H1 (cell line): ENCODE measurements around the gene MARK3.

ENCODE experiments used
- CBX8 ChIP-seq: fragments of 300-800, 300-1000 bp; sonication (generic); IDR thresholded peaks from 2 replicates; pipeline ENCODE4 v1.7.1; 2016; ENCODE audit warnings: low read depth, low read length, borderline replicate concordance
- CTCF ChIP-seq, 3 experiments: IDR thresholded peaks; 1 replicate in 2 of 3; 2 replicates in 1 of 3; pipeline versions ENCODE4 v1.5.1 to v1.6.1; 2011; ENCODE audit warnings: low read length in 3 of 3, mild to moderate bottlenecking in 3 of 3, inconsistent platforms in 2 of 3, low read depth in 1 of 3, moderate library complexity in 1 of 3; ENCODE audit not compliant: insufficient read depth in 1 of 3; ENCODE audit errors: control extremely low read depth in 1 of 3
- E2F6 ChIP-seq: IDR thresholded peaks from 2 replicates; pipeline ENCODE4 v1.6.1; 2012; ENCODE audit warnings: inconsistent platforms
- POLR2A ChIP-seq, 2 experiments: IDR thresholded peaks; 1 replicate in 1 of 2; 2 replicates in 1 of 2; pipeline ENCODE4 v1.6.1; 2011; ENCODE audit warnings: low read depth in 2 of 2, low read length in 2 of 2, mild to moderate bottlenecking in 2 of 2; ENCODE audit errors: control extremely low read depth in 1 of 2
- SRF ChIP-seq: IDR thresholded peaks from 2 replicates; pipeline ENCODE4 v1.6.1; 2011; ENCODE audit warnings: mild to moderate bottlenecking, low read depth, low read length, moderate library complexity
- TAF1 ChIP-seq: IDR thresholded peaks from 2 replicates; pipeline ENCODE4 v1.6.1; 2011; ENCODE audit warnings: mild to moderate bottlenecking, low read depth, low read length
- TF ChIP-seq, protein P1 (sequence below): IDR thresholded peaks from 2 replicates; pipeline ENCODE4 v1.6.1; 2012; ENCODE audit warnings: inconsistent platforms

GRCh38 chr14:103537175-103537990 lies 152.2 kb downstream of the MARK3 start:
- TF ChIP-seq E2F6 (no peak), POLR2A (IDR thresholded peaks at IDR 0.05; ENCODE audit: control extremely low read depth in 1 of 2, low read depth in 2 of 2, low read length in 2 of 2) (no peak), CBX8 (no peak), CTCF (IDR thresholded peaks at IDR 0.05; ENCODE audit: control extremely low read depth in 1 of 3, insufficient read depth in 1 of 3, low read depth in 1 of 3, low read length in 3 of 3) (no peak), SRF (no peak), TAF1 (no peak)
- TF ChIP-seq, protein P1, sequence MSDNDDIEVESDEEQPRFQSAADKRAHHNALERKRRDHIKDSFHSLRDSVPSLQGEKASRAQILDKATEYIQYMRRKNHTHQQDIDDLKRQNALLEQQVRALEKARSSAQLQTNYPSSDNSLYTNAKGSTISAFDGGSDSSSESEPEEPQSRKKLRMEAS, result no peak
